ENCODE measurements around the gene LMBR1L.
"Not testable (repeated sequence)": the region's sequence is repeated elsewhere in the genome, so short reads cannot be mapped to it uniquely, and the experiment has no call there.

Gene LMBR1L

GRCh38 chr12:49079793-49080192 is 30.9 kb downstream of the LMBR1L start:
- no peak for DNase-seq

DNA sequence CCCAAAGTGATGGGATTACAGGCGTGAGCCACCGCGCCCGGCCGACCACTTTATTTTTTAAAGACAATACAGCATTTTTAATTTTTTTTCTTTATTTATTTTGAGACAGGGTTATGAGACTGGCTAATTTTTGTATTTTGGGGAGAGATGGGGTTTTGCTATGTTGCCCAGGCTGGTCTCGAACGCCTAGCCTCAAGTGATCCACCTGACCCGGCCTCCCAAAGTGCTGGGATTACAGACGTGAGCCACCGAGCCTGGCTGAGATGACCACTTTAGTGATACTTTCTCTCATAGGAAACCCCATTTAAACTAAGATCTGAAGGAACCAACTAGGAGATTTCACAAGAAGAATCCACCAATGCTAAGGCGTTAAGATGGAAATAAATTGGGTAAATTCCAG is 39.7 kb downstream of the LMBR1L start:
- no peak for DNase-seq

DNA sequence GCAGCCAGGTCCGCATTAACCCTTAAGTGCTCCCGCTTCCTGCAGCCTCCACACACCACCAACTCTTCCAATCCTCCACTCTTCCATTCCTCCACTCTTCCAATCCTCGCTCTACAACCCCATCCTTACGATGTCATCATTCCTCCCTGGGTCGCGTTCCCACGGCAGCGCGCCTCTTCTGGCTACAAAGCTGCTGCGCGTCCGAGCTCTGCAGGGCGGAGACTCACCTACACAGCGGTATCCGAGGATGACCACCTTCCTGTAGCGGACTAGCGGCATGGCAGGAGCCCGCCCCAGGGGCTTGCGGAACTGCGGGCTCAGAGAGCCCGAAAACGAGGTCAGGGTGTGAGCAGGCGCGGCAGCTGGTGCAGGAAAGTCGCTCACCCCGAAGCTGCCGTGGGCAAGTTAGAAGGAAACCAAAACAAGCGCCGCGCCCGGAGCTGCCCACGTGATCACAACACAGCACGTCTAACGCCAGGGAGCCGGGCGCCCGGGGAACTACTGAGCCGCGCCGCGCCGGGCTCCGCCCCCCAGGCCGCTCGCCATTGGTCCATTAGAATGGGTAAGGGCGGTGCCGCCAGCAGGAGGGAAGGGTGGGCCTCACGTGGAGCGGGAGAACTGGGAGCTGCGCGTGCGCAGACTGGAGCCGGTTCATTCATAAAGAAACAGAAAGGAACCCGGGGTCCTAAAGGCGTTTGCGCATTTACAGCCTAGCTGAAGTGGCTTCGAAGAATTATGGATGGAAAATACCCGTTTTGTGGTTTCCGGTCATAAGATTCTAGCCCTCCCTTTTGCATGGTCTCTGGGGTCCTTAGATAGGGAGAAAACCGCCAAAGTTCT is 40.9 kb downstream of the LMBR1L start, which contains the start of gene RHEBL1:
Gene RHEBL1 (minus strand): TSS at position 473 of the 840 bp plus-strand sequence. CDS start 194 bp downstream, at position 279.
- DNase-seq = peak; percentile 99

DNA sequence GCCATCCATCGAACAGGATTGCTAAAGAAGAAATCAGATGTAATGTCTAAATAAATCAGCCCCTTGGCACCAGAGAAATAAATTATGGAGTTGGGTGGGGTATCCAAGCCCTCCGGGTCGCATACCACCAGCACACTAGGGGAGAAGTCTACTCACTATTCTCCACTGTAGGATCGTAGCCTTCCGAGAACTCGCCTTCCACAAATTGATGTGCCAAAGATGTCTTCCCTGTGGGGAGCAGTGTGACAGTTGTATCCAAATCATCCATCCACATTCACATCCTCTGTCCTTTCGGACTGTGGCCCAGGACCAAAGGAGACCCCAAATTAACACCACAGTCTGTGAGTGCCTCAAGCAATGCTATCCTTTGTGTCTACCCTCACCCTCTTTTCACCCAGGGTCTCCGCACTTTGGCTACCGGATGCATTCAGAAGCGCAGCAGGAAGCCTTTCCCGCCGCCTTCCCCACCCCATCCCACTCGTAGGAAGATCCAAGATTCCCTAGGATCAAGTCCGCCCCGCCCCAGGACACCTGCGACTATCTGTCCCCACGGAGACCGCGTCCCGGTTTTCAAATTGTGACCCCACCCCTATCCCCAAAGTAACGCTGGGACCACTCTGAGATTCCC is 41.7 kb downstream of the LMBR1L start:
- peak in 1 of 2 experiments; percentile 14 for DNase-seq

DNA sequence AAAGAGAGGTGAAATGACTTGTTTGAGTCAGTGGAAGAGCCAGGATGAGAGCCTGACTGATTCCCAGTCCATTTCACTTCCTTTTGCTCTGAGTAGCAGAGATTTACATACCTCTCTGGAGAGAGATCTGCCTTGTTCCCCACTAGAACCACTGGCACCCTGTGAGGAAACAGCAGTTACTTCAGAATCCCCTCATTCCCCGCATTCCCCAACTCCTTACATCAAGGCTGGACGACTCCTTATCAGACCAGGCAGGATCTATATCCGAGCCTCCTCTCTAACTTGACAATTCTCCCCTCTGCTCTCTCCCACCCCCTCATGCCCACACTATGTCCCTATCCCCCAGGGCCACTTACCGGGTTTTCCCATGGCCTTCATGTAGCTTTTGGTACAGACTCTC is 44.5 kb downstream of the LMBR1L start:
- DNase-seq = no peak

DNA sequence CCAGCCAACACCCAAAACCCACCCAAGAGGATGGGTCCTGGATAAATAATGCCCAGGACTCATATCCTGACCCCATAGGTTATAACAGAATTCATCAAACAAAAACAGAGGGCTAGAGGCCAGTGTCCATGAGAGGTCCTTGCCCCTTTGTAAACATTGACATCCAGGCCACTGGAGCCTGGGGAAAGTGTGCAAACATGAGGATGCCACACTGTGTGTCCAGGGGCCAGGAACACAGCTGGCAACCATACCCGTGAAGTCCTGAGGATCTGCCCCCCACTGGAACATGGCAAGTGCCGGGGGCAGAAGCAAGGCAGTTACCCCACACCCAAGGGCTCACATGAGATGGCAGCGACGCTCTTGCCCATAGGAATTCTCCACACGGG is 45.9 kb downstream of the LMBR1L start:
- DNase-seq = no peak

- not testable (repeated sequence) for DNase-seq
Measured at GRCh38 chr12:49061916-49062315, 48.7 kb downstream of the LMBR1L start.

GRCh38 chr12:49061157-49061650 is 49.4 kb downstream of the LMBR1L start:
- DNase-seq = no peak

DNA sequence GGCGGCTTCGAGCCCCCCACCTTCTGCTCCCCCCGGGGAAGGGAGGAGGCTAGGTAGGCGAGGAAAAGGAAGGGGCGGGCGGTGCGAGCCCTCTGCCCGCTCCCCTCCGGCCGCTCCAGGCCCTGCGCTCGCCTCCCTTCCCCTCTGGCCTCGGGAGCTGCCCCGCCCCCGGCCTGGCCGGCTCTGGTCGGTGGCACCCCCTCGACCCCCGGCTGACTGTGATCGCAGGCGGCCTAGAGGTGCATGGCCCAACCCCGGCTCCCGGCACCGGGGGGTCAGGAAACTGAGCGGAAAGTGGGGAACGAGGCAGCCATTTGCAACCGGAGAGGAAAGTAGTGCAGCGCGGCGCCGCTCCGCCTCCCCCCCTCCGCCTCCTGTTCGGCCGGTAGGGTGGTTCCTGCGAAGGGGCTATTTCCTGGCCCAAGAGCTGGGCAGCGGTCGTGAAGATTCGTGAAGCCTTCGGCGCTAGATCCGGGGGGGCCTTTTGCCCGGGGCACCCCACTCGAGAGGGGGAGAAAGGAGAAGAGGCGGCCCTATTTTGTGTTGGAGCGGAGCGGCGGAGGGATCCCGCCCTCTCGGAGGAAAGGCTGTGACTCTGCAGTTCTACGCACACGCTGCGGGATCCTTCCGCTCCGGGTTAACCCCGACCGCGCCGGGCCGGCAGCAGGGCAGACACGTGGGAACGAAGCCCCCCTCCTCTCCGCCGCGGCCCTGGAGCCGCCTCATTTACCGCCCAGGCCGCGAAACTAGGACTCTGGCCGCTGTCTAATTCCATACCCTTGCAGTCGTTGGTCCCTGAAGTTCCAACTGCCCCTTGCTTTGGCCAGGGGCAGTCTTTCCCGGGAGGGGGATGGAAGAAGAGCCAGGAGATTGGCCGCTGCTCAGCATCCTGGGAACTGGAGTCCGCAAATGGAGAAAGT is 50.1 kb downstream of the LMBR1L start, which contains the start of gene KMT2D:
Gene KMT2D (minus strand): TSS at position 558 of the 920 bp plus-strand sequence. CDS start 5,470 bp downstream, outside the sequence.
- peak; percentile 89 to 91 for DNase-seq

DNA sequence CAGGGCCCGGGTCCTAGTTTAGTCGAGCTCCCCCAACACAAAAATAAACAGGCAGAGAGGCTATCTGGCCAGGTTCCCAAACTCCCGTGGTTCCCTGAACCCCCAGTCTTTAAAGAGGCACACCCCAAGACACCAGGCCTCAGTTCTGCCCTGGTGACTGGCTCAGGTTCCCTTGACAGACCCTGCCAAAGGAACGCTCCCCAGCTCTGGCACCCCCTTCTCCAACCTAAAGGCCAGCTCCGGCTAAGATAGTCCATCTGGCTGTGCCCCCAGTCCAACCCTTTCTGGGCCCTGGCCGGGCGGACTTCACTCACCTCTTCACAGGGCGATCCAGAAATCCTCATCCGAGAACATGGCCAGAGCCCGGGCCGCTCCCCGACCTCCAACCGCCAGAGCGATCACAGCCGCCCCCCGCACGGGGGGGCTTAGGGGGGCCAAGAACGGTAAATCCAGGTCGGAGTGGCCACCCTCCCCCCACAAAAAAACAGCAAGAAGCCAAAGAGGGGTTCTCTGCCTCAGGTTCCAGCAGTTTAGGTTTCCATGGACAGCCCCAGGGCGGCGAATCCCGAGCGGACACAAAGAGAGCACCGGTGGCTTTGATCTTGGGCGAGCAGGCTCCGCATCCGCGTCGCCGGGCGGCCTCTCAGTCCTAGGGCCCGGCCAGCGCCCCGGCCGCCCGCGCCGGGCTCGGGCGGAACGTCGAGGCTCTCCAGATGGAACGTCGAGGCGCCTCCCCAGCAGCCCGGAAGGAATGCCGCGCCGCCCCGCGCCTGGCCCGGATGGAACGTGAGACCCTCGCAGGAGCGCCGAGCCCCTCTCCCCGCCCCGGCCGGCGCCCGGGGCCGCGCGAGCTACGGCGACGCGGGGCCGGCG is 51.1 kb downstream of the LMBR1L start:
- peak; percentile 31 to 33 for DNase-seq

GRCh38 chr12:49059045-49059298 is 51.7 kb downstream of the LMBR1L start:
- peak in 1 of 2 experiments; percentile 17 for DNase-seq

GRCh38 chr12:49058366-49059044 is 52.1 kb downstream of the LMBR1L start:
- no peak for DNase-seq

DNA sequence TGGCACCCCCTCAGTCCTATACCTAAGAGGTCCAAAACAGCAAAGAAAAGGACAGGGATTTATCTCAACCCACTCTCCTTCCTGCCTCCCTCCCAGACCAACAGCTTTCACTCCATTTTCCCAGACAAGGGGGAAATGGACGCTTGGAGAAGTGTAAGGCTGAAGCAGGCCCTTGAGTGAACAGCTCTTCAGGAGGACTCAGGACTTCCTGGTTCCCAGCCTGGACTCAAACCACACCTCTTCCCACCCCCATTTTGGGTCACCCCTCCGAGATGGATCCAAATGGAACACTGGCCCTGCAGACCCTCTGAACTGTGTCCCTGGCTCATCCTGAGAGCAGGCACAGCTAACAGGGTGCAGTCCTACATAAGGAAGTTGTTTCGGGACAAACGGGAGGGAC is 52.8 kb downstream of the LMBR1L start:
- no peak for DNase-seq

- DNase-seq = peak; percentile 39 to 55
Measured at GRCh38 chr12:49055978-49056754, 54.5 kb downstream of the LMBR1L start.

DNA sequence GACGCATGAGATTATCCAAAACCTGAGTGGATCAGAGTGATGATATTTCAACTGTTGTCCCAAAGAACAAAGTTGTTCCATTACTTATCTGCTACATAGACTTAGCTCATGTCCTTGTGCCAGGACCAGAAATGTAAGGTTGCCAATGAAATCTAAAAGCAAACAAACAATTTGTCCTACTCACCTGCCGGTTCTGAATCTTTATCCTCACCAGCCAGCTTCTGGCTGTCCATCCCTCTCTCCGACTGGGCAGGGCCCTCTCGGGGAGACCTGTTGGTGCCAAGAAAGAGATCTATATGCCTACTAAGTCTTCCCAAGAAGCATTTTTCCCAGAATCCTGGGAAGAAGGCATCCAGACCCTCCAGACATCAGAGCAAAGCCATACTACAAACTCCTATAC is 55.6 kb downstream of the LMBR1L start:
- no peak for DNase-seq

- no peak for DNase-seq
Measured at GRCh38 chr12:49054524-49054923, 56.1 kb downstream of the LMBR1L start.

DNA sequence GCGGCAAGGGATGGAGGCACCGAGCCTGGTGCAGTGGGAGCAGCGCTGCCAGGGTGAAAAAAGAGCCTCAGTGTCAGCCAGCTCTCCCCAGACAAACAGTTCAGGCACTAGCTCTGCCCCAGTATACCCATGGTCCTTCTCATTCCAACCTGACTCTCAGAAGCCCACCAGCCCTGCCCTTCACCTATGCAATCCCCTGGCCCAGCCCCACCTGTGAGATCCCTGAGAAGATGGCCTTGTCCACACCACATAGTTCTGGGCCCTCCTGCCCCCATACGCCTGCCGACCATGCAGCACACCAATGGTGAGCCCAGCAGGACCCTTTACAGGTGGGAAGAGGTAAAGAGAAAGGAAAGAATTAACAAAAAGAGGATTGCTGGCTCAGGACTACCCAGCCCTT is 56.6 kb downstream of the LMBR1L start:
- DNase-seq = no peak

DNA sequence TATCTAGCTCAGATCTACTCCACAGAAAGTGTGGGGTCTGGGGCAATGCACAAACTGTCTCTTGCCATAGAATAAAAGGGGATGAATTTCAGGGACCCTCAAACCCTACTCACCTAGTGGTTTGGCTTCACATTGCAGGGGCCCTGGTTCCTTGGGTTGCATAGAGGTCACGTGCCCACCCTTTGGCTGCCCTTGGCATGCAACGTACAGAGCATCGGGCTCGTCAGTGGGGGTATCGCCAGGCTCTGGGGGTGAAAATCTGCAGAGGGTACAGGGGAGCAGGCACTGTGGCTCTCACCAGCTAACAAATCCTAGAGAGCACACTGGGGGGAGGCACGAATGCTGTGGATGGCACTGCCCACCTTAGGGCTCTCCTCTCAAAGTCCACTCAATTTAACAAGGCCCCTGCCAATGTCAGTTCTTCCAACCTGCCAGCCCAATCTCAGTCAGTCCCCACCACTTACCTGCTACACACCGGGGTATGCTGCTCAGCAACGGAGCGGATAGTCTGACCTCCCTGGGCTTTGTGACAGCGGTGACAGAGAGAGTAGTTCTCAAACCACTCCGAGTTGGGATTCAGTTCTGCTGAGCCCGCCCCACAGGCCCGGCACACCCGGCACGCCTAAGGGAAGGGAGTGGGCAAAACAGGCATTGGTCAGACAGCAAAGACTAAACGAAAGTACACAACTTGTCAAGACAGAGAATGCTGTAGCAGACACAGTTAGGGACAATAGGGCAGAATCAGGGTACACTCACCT is 58.0 kb downstream of the LMBR1L start:
- no peak for DNase-seq

- no peak for DNase-seq
Measured at GRCh38 chr12:49051777-49052438, 58.7 kb downstream of the LMBR1L start.
